ENCODE measurements around the gene CLEC10A.

GRCh38 chr17:7063518-7064094, 16.4 kb downstream of the CLEC10A start:
- TF ChIP-seq, protein P1, sequence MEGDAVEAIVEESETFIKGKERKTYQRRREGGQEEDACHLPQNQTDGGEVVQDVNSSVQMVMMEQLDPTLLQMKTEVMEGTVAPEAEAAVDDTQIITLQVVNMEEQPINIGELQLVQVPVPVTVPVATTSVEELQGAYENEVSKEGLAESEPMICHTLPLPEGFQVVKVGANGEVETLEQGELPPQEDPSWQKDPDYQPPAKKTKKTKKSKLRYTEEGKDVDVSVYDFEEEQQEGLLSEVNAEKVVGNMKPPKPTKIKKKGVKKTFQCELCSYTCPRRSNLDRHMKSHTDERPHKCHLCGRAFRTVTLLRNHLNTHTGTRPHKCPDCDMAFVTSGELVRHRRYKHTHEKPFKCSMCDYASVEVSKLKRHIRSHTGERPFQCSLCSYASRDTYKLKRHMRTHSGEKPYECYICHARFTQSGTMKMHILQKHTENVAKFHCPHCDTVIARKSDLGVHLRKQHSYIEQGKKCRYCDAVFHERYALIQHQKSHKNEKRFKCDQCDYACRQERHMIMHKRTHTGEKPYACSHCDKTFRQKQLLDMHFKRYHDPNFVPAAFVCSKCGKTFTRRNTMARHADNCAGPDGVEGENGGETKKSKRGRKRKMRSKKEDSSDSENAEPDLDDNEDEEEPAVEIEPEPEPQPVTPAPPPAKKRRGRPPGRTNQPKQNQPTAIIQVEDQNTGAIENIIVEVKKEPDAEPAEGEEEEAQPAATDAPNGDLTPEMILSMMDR (conservative IDR thresholded peaks at IDR 0.05), result no peak
- no peak for TF ChIP-seq EZH2 (IDR thresholded peaks at IDR 0.05; ENCODE audit: low read depth)
